Measurements from ENCODE around the gene LRP6. TPM values are rescaled to one million over a fixed set of nuclear protein-coding genes. Genes with fewer than 3 reads are reported as not detected.

The LRP6 gene
- total and polyA plus RNA-seq, 10 of the 15 experiments (the other 5 are each of a cell fraction or from before 2014, with no cell fraction given), result 1.5 to 14.9 (median 6.1) TPM

- H3K4me1 ChIP-seq (ENCODE audit: control insufficient read depth, insufficient read depth, low read length), result peaks cover 8% of the 10 kb centered on the region
- H4K20me1 ChIP-seq (ENCODE audit: control insufficient read depth, insufficient read depth), result no peaks in the 10 kb centered on the region
- no peak for ATAC-seq
- H3K9me3 ChIP-seq (replicated peaks; ENCODE audit: control insufficient read depth, insufficient read depth, low read length), result peaks cover 3% of the 10 kb centered on the region; the same call in 2 of the 3 replicates
- BruUV-seq (replicated peaks), result no TSS peak
- in situ Hi-C loops (cut with MboI), result no loop called here
- intact Hi-C loops (cut with micrococcal nuclease; ENCODE audit: unreplicated experiment), result no loop called here
- H3K4me2 ChIP-seq (ENCODE audit: control insufficient read depth, insufficient read depth), result no peak overlapping the region
- ChIA-PET POLR2A (no interaction called here), RAD21 (ENCODE audit: unreplicated experiment) (no interaction called here), SMC1A (ENCODE audit: uncharacterized antibody, unreplicated experiment) (interaction anchor here (0.6 kb wide), 1 partner anchor 90 kb away, joined by 4 read pairs; no protein-coding TSS in a partner anchor), CTCF (no interaction called here)
- no peak for DNase-seq (ENCODE audit: low read depth, low spot score)
- no peak overlapping the region for H3K9ac ChIP-seq (ENCODE audit: control insufficient read depth, insufficient read depth, low read length)
- no peaks in the 10 kb centered on the region; the same call in 1 of the 2 replicates for H3K79me2 ChIP-seq (ENCODE audit: control insufficient read depth, insufficient read depth, low read length)
- H3K36me3 ChIP-seq (ENCODE audit: control insufficient read depth in 2 of 2, insufficient read depth in 2 of 2, low read length in 1 of 2), result no peaks in the 10 kb centered on the region
- WGBS (ENCODE audit: insufficient coverage, insufficient replicate concordance, low lambda C conversion rate, missing lambda C conversion rate), result 96% methylated on average over 5 of the region's 5 CpGs
- no peaks in the 10 kb centered on the region for H3K27me3 ChIP-seq (replicated peaks in 1 of 2; ENCODE audit: control insufficient read depth in 2 of 2, insufficient read depth in 2 of 2, low read length in 1 of 2)
- TF ChIP-seq PML (IDR thresholded peaks at IDR 0.05; ENCODE audit: low read length) (no peak), BMI1 (IDR thresholded peaks at IDR 0.05; ENCODE audit: borderline replicate concordance) (no peak), NFYB (IDR thresholded peaks at IDR 0.05; ENCODE audit: insufficient read depth, low read depth, low read length) (no peak), IKZF2 (IDR thresholded peaks at IDR 0.05) (no peak), ZNF384 (IDR thresholded peaks at IDR 0.05; ENCODE audit: borderline replicate concordance, low read depth, low read length) (no peak), LARP7 (IDR thresholded peaks at IDR 0.05) (no peak)
- no peak overlapping the region for H3K27ac ChIP-seq (ENCODE audit: control insufficient read depth, insufficient read depth)
- no peak overlapping the region for H2AFZ ChIP-seq (ENCODE audit: control insufficient read depth, low read depth, low read length)
- no peak overlapping the region for H3K4me3 ChIP-seq
- no peak for FAIRE-seq
These were observed 38.4 kb downstream of the LRP6 start for GRCh38 chr12:12228402-12228801.

- no peak for ATAC-seq
- TF ChIP-seq HDGF (IDR thresholded peaks at IDR 0.05) (no peak), PAX8 (IDR thresholded peaks at IDR 0.05) (no peak), HDAC6 (IDR thresholded peaks at IDR 0.05; ENCODE audit: unreplicated experiment) (no peak), TBL1XR1 (IDR thresholded peaks at IDR 0.05; ENCODE audit: low read depth, low read length) (no peak), BHLHE40 (IDR thresholded peaks at IDR 0.05; ENCODE audit: borderline replicate concordance in 1 of 2, low read depth in 2 of 2, low read length in 1 of 2) (no peak), TCF7 (IDR thresholded peaks at IDR 0.05; ENCODE audit: borderline replicate concordance) (no peak)
- TF ChIP-seq, protein P1, sequence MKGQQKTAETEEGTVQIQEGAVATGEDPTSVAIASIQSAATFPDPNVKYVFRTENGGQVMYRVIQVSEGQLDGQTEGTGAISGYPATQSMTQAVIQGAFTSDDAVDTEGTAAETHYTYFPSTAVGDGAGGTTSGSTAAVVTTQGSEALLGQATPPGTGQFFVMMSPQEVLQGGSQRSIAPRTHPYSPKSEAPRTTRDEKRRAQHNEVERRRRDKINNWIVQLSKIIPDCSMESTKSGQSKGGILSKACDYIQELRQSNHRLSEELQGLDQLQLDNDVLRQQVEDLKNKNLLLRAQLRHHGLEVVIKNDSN (IDR thresholded peaks at IDR 0.05; ENCODE audit: borderline replicate concordance, extremely low read length, insufficient read depth, low read depth, low read length), result no peak
- TF ChIP-seq, protein P2, sequence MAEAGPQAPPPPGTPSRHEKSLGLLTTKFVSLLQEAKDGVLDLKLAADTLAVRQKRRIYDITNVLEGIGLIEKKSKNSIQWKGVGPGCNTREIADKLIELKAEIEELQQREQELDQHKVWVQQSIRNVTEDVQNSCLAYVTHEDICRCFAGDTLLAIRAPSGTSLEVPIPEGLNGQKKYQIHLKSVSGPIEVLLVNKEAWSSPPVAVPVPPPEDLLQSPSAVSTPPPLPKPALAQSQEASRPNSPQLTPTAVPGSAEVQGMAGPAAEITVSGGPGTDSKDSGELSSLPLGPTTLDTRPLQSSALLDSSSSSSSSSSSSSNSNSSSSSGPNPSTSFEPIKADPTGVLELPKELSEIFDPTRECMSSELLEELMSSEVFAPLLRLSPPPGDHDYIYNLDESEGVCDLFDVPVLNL (IDR thresholded peaks at IDR 0.05; ENCODE audit: low read depth, low read length), result no peak
- TF ChIP-seq, protein P3, sequence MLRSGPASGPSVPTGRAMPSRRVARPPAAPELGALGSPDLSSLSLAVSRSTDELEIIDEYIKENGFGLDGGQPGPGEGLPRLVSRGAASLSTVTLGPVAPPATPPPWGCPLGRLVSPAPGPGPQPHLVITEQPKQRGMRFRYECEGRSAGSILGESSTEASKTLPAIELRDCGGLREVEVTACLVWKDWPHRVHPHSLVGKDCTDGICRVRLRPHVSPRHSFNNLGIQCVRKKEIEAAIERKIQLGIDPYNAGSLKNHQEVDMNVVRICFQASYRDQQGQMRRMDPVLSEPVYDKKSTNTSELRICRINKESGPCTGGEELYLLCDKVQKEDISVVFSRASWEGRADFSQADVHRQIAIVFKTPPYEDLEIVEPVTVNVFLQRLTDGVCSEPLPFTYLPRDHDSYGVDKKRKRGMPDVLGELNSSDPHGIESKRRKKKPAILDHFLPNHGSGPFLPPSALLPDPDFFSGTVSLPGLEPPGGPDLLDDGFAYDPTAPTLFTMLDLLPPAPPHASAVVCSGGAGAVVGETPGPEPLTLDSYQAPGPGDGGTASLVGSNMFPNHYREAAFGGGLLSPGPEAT (IDR thresholded peaks at IDR 0.05; ENCODE audit: low read depth), result no peak
These were observed 40.7 kb downstream of the LRP6 start for GRCh38 chr12:12226187-12226586.

More at GRCh38 chr12:12226187-12226586, 40.7 kb downstream of the LRP6 start:
- DNase-seq (ENCODE audit: low read depth, low spot score) (no peak), FAIRE-seq (no peak)
- Histone ChIP-seq H3K4me2 (ENCODE audit: control insufficient read depth, insufficient read depth) (no peak overlapping the region), H3K4me1 (ENCODE audit: control insufficient read depth, insufficient read depth, low read length) (peaks cover 8% of the 10 kb centered on the region), H3K9ac (ENCODE audit: control insufficient read depth, insufficient read depth, low read length) (no peak overlapping the region), H3K9me3 (replicated peaks; ENCODE audit: control insufficient read depth, insufficient read depth, low read length) (peaks cover 3% of the 10 kb centered on the region; the same call in 2 of the 3 replicates), H3K4me3 (no peak overlapping the region), H3K27me3 (replicated peaks in 1 of 2; ENCODE audit: control insufficient read depth in 2 of 2, insufficient read depth in 2 of 2, low read length in 1 of 2) (no peaks in the 10 kb centered on the region), H4K20me1 (ENCODE audit: control insufficient read depth, insufficient read depth) (no peaks in the 10 kb centered on the region), H3K36me3 (ENCODE audit: control insufficient read depth in 2 of 2, insufficient read depth in 2 of 2, low read length in 1 of 2) (no peaks in the 10 kb centered on the region), H3K79me2 (ENCODE audit: control insufficient read depth, insufficient read depth, low read length) (no peaks in the 10 kb centered on the region; the same call in none of the 2 replicates), H3K27ac (ENCODE audit: control insufficient read depth, insufficient read depth) (no peak overlapping the region), H2AFZ (ENCODE audit: control insufficient read depth, low read depth, low read length) (no peak overlapping the region)
- ChIA-PET RAD21 (ENCODE audit: unreplicated experiment) (no interaction called here), SMC1A (ENCODE audit: uncharacterized antibody, unreplicated experiment) (interaction anchor here (1.5 to 2.6 kb wide), 2 partner anchors 11 to 44 kb away, joined by 3 to 14 read pairs; no protein-coding TSS in a partner anchor), CTCF (interaction anchor here (0.6 to 1.0 kb wide), 4 partner anchors 11 to 1027 kb away, joined by 3 to 5 read pairs (median 4); no protein-coding TSS in a partner anchor), POLR2A (interaction anchor here (0.7 to 0.9 kb wide), 2 partner anchors 8 to 33 kb away, joined by 3 read pairs; no protein-coding TSS in a partner anchor)
- intact Hi-C loops (cut with micrococcal nuclease; ENCODE audit: unreplicated experiment) (no loop called here), in situ Hi-C loops (cut with MboI) (no loop called here)
- BruUV-seq (replicated peaks), result no TSS peak
- WGBS (ENCODE audit: insufficient coverage, insufficient replicate concordance, low lambda C conversion rate, missing lambda C conversion rate), result 68% methylated on average over 1 of the region's 1 CpG

Measured in GM12878 (cell line).